ENCODE measurements around the gene EIF3F.

EIF3F gene

DNA sequence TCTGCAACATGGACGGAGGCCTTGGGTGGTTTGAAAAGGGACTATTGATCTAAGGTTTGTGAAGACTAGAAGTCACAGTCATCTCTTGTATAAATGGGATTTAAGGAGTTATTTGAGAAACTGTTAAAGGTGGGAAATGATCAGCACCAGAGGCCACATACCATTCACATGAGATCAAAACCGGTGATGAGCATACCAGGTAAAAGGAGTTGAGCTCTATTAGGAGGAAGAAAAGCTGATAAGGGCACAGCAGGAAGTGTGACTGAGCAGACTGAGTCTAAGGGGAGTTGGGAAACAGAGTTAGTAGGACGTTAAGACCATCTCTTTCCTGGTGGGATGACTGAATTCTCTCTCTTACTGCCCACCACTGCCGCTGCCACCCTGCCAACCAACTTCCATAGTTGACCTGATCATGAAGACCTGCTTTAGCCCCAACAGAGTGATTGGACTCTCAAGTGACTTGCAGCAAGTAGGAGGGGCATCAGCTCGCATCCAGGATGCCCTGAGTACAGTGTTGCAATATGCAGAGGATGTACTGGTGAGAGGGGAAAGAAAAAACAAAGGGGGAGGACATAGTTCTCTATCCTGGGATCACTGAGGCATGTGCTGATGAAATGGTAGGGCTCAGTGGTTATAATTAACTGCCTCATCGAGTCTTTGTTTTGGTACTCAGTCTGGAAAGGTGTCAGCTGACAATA is 7.6 kb downstream of the EIF3F start:
- no peak for FAIRE-seq

DNA sequence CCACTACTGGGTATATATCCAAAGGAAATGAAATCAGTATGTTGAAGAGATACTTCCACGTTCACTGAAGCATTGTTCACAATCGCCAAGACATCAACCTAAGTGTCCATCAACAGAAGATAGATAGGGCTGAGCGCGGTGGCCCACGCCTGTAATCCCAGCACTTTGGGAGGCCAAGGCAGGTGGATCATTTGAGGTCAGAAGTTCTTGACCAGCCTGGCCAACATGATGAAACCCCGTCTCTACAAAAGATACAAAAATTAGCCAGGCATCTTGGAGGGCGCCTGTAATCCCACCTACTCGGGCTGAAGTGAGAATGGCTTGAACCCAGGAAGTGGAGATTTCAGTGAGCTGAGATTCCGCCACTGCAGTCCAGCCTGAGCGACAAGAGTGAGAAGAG is 12.7 kb downstream of the EIF3F start:
- no peak for FAIRE-seq

DNA sequence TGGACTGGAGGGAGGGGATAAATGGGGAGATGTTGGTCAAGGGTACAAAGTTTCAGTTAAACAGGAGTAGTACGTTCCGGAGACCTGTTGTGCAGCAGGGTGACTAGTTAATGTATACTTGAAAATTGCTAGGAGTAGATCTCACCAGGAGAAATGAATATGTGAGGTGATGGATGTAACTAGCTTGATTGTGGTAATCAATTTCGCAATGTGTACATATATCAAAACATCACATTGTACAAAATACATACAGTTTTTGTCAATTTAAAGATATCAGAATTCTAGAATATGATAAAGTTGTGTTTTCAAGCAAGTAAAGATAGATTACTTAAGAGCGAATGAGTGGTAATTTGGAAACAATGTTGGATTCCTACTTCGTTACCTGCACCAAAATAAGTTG is 13.3 kb downstream of the EIF3F start:
- FAIRE-seq, result no peak

GRCh38 chr11:8002676-8003075 is 15.5 kb downstream of the EIF3F start:
- FAIRE-seq, result no peak

GRCh38 chr11:8003187-8003586 is 16.1 kb downstream of the EIF3F start:
- no peak for FAIRE-seq

GRCh38 chr11:8004008-8004407 is 16.9 kb downstream of the EIF3F start:
- no peak for FAIRE-seq

GRCh38 chr11:8005556-8005955 is 18.4 kb downstream of the EIF3F start:
- no peak for FAIRE-seq

DNA sequence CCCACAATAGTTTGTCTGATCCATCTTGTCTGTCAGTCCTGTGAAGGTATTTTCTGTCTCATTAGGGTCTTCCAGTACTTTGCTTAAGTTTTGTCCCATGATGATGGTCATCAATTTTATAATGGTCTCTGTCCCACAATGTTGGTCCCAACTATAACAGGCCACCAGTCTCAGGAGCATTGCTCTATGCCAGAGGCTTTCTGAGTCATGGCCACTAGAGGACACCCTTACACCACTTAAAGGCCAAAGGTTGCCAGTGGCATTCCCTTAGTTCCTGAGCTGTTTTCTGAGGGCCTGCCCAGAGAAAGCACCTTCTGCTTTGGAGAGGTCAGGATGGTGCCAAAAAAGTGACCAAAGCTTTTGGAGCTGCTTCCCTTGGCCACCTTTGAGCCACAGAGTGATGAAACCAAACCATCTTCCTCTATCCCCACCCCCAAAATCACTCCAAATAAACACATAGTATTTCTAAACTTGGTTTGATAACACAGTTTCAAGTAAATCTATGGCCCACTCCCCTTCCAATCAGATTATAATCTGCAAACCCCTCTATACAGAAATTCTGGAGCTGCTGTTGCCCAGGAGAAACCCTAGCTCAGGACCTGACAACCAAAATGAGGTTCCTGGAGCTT is 19.3 kb downstream of the EIF3F start:
- FAIRE-seq, result no peak

DNA sequence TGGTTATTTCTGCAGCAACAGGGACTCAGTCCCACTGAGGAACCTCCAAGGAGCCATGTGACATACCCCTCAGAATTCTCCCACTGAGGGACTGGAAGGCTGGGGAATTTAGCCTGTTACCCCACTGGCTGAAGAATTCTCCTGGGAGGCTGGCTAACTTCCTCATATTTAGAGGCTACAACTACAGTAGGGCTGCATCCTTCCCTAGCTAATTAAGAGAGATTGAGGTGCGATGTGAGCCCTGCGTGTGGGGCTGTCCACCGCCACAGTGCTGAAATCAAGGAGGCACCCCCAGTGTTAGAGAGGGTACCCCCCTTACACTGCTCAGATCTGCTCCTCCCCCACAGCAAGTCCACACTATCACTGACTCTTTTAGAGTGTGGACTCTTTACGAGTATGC is 21.1 kb downstream of the EIF3F start:
- FAIRE-seq, result no peak

- FAIRE-seq, result no peak
These were observed 22.7 kb downstream of the EIF3F start for GRCh38 chr11:8009856-8010255.

GRCh38 chr11:8011371-8011770 is 24.2 kb downstream of the EIF3F start:
- FAIRE-seq, result no peak

- FAIRE-seq, result no peak
These were observed 24.9 kb downstream of the EIF3F start for GRCh38 chr11:8011981-8012444.

DNA sequence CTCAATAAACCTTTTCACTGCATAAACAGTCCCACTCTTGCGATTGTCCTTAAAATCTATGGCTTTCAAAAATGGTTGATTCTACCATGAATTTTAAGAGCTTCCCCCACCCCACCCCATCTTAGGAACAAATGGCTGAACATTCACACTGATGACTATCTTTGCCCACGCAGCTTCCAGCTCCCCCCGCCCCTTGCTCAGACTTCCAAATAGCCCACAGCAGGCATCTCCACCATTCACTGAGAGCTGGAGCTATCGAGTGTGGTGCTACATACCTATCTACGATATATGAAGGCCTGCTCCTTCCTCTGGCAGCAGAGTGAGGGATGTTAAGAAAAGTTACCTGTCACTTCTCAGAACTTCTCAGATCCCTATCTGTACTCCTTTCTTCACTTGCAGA is 26.7 kb downstream of the EIF3F start:
- no peak for FAIRE-seq

DNA sequence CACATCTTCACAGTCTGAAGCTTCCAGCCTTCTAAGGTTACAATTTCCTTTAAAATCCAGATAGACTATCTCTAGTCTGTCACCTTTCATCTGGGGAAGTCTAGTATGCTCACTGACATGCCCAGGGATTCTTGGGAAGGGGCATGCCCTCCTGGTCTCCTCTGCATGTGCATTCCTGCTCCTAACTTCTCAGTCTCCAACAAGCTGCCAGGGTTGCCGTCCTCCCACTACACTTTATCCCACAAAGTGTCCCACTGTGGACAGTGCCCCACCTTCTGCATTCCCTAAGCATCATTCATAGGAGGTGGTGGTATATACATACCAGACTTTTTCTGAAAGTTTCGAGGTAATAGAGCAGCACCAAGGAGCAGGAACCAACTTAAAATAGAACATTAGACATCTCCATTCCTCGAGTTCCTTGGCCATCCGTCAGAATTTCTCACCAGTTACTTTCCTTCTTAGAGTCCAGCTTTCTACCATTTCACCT is 28.7 kb downstream of the EIF3F start:
- no peak for FAIRE-seq

DNA sequence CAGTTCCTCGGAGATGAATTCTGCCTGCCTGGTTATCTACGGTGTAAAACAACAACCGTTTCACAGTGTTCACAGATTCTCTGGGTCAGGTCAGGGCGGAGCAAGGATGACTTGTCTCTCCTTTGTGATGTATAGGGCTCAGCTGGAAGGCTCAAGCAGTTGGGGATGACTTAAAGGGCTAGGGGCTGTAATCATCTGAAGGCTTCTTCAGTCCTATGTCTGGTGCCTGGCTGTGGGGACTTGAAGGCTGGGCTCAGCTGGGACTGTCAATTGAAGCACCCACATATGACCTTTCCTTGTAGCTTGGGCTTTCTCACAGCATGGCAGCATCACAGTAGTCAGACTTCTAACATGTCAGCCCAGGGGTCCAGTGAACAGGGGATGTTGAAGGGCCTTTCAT is 29.3 kb downstream of the EIF3F start:
- FAIRE-seq, result no peak

GRCh38 chr11:8017071-8017470 is 29.9 kb downstream of the EIF3F start:
- no peak for FAIRE-seq

DNA sequence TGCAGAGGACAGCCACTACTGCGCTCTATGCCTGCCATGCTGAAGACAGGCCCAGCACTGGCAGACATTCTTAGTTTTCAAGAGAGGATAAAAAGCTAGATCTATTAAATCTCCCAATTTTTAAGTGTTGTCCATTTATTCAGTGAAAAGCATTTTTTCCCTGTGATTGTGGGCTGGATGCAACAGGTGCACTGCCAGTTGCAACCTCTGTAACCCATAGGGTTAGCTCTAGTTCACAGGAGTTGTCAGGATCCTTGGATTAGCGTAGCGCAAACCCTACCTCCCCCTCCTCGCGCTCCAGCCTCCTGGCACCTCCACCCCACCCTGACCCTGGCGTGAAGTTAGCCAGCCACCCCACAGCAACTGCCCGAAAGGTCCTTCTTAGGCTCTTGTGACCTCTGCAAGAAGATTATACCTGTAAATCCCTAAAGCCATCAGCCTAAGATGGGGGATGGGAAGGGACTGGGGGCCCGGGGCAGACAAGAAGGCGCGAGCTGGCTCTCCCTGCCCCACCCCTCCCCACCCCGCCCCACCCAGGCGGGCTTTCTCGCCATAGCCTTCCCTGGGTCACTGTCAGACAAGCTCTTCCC is 30.9 kb downstream of the EIF3F start:
- FAIRE-seq, result no peak

- FAIRE-seq, result no peak
These were observed 31.6 kb downstream of the EIF3F start for GRCh38 chr11:8018484-8019313.

GRCh38 chr11:8019314-8020243 is 32.4 kb downstream of the EIF3F start:
- no peak for FAIRE-seq

- FAIRE-seq, result no peak
These were observed 33.1 kb downstream of the EIF3F start for GRCh38 chr11:8020244-8020597.

GRCh38 chr11:8021920-8022319 is 34.8 kb downstream of the EIF3F start:
- FAIRE-seq, result no peak

- FAIRE-seq, result no peak
These were observed 35.7 kb downstream of the EIF3F start for GRCh38 chr11:8022876-8023275.

Measured in islet of Langerhans (tissue), 1 donor.